Measurements from ENCODE around the gene TSPAN4.

Gene TSPAN4

DNA sequence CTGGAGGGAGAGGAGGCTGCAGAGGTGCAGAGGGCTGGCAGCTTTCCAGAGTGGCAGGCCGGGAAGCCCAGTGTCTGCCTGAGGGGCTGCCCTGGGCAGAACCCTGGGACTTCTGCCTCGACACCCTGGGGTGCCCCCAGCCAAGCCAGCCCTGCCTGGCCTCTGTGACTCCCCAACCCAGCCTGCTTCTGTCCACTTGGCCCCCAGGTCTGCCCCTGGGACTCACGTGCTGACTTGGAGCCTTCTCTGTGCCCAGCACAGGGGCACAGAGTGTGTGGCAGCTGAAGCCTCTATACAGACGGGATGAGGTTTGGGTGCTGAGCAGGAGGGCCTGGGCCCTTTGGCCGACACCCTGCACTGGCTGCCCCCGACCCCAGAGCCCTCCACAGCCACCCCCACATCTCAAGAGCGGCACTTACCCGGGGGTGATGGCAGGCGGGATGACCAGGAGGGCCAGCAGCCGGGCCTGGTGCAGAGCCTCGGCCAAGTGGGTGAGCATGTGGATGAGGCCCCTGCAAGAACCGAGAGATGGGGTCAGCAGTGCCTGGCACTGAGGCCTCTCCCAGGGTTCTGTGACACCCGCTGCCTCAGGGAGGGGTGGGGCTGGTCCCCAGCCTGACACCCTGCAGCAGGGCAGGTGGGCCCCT, 50.5 kb downstream of the TSPAN4 start:
- DNase-seq = no peak

- DNase-seq = no peak
Observed at GRCh38 chr11:894575-895201, 52.0 kb downstream of the TSPAN4 start.

DNA sequence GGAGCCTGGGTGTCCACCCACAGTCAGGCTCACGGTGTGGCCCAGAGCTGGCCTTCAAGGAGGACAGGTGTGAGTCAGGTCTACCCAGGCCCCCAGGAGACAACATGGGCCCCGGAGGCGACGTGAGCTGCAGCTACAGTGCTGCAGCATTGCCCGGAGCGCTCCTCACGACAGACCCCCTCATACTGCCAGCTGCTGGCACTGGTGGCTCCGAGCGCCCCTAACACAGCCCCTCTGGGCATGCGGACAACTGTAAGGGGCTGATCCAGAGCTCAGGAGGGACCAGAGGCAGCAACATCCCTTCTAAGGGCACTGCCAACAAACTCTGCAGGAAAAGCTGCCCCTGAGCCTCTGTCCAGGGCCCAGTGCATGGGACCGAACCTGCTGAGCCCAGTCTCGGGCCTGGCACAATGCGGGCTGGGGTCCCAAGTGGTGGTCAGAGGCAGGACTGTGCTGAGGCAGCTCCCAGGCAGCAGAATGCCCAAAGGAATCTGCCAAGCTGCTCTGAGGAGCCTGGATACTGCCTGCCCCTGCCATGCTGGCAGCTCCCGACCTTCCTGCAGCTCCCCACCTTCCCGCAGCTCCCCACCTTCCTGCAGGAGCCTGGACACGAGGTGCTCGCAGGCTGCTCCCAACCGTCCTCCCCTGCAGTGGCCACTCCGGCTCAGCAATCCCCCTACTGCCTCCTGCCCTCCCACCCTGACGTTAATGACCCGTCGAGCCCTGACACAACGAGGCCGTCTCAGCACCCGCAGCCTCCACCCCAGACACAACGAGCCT, 52.9 kb downstream of the TSPAN4 start:
- DNase-seq = no peak

GRCh38 chr11:897253-898142, 54.8 kb downstream of the TSPAN4 start:
- no peak for DNase-seq

DNA sequence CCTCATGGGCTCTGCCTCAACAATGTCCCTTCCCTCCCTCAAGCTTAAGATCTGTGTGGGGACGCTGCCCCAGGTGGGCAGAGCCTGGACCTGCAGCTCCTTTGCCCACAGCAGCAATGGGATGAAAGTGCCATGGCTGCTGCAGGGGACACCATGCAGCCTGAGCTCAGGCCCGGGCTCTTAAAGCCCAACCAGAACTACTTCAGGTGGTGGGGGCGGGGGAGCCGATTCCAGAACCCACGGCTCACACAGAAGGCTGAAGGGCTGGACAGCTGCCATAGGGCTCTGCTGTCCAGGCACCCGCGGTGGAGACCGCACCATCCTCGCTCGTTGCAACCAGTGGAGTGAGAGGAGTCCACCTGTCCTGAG, 55.5 kb downstream of the TSPAN4 start:
- no peak for DNase-seq

DNA sequence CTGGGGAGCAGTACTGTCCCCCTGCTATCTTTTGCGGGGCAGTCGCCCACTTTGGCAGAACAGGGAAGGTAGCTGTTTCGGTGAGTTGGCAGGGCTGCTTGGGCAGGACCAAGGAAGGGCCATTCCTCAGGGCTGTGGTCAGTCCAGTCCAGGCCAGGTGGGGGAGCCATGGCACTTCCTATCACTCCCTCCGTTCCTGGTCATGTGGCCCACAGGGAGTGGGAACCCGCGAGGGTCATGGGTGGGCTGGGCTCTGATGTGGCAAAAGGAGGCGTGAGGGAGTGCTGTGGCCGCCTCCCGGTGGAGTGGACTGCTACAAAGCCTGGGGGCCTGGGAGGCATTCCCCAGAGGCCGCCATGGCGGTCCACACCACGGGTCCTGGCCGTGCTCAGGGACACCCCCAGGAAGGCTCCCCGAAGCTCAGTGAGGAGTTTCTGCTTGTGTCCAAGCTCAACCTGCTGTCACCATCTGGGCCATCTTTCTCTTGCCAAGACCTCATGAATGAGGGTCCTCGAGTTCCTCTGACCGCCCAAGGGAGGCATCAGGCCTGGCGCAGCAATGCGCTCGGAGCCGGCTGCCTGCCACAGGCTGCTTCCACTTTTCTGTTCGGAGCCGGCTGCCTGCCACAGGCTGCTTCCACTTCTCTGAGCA, 56.0 kb downstream of the TSPAN4 start:
- no peak for DNase-seq

DNA sequence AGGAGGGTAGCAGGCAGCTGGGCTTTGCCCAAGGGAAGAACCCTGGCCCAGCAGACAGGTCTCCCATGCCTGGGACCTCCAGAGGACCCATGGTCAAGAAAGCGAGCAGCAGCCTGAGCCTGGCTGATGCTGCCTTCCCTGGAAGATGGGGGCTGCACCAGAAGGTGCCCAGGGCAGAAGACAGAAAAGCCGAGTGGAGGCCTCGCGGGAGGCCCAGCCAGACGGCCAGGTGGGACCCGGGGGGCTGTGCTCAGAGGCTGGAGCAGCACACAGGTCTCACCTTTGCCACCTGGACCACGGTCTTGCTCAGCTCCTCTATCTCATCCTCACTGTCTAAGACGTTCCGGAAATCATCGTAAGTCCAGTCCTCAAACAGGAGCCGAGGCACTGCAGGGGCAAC, 57.1 kb downstream of the TSPAN4 start:
- DNase-seq = no peak

GRCh38 chr11:900545-900944, 57.9 kb downstream of the TSPAN4 start:
- no peak for DNase-seq

GRCh38 chr11:901452-902061, 58.9 kb downstream of the TSPAN4 start:
- no peak for DNase-seq

DNA sequence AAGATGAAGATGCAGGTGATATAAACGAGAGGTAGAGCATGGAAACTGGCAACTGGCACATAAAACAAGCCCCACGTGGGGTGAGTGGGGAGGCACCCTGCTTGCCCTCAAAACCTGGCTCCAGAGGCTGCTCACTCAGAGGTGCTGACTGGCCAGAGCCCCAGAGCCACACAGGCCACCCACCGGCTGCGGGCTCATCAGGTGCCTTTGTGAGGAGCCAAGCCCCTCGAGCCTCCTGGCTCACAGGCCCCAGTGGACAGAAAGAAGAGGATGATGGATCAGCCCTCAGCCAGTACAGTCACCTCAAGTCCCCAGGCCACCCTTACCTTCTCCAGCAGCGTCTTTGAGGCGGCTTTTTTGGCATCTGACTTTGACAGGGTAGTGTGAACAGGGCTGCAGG, 61.7 kb downstream of the TSPAN4 start:
- no peak for DNase-seq

GRCh38 chr11:905952-906351, 63.3 kb downstream of the TSPAN4 start:
- DNase-seq = no peak

- DNase-seq = no peak
Observed at GRCh38 chr11:907668-908067, 65.0 kb downstream of the TSPAN4 start.

- DNase-seq = no peak
Observed at GRCh38 chr11:908273-908672, 65.6 kb downstream of the TSPAN4 start.

DNA sequence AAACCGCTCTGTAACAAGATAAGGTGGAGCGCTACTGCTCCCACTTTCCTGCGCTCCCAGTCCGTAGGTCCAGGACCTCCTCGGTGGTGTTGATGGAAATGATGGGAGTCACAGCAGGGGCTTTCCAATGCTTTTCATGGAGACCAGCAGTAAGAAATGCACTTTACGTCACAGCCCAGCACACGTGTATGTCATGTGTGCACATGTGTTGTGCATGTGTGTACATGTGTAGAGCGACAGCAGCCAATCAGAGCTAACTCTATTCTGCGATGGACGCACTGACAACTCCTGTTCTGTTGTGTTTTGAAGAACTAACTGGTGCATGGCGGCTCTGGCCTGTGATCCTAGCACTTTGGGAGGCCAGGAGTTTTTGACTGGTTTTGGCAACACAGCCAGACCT, 66.8 kb downstream of the TSPAN4 start:
- DNase-seq = no peak

- no peak for DNase-seq
Observed at GRCh38 chr11:910044-910588, 67.5 kb downstream of the TSPAN4 start.

GRCh38 chr11:910589-911030, 68.0 kb downstream of the TSPAN4 start, which contains the start of gene CHID1:
CHID1 (minus strand) TSS chr11:910810; CDS start chr11:904816, 5,994 bp downstream.
- DNase-seq = peak; percentile 77

DNA sequence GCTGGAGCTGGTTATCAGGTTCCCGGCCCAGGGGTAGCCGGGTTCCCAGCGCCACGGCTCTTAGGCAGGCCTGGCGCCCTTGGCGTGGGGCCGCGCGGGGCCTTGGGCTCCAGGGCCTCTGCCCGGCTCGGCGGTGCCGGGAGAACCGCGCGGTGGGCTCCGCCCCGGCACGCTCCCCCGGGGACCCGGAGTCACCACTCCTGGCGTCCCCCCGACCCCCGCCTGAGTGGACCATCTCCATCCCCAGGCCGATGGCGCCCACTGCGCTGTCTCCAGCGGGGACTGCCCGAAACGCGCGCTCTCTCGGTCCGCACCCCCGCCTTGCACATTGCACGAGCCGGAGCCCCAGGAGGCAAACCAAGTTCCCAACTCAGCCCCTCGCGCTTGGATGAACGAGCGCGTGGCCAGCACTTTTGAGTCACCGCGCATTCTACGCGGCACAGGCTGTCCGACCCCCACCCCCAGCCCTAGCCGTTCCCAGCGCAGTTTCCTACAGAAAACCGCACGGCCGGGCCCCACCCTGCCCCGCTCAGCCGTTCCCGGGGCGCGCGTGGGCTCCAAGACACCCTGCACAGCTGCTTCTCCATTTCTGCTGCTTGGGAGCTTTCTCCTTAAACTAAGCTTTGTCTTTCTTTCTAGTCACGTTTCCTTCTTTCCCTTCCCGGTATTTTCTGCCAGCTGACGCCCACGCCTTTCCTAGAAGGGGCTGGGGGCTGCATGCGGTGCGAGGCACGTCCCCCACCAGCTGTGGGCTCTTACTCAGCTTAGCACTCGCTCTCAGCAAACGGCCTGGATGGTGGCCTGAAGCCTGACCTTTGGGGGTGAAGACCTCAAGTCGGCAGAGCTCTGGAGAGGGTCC, 68.6 kb downstream of the TSPAN4 start:
- peak; percentile 20 for DNase-seq

- DNase-seq = no peak
Observed at GRCh38 chr11:911890-912219, 69.2 kb downstream of the TSPAN4 start.

DNA sequence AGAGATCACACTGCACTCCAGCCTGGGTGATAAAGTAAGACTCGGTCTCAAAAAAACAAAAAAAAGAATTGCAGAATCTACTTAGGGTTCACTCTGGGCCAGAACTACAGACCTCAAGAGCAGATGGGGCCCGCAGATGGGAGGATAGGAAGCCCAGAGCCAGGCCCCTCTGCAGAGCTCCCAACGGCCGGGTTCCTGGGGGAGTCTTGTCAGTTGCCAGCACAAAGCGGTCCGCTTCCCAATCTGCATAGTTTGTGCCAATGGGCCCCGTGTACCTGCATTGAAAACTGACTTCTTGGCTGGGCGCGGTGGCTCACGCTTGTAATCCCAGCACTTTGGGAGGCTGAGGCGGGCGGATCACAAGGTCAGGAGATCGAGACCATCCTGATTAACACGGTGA, 69.6 kb downstream of the TSPAN4 start:
- no peak for DNase-seq

DNA sequence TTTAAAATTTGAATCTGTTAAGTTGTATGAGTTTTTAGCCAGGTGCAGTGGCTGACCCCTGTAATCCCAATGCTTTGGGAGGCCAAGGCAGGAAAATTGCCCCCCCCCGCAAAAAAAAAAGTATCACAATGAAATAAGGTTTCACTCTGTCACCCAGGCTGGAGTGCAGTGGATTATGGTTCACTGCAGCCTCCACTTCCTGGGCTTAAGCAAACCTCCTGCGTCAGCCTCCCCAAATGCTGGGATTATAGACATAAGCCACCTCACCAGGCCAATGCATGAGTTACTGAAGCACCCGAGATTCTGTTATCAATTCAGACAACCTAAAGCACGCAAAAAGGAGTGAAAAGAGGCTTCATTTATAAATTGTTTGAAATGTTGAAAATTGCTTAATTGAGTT, 70.4 kb downstream of the TSPAN4 start:
- no peak for DNase-seq

DNA sequence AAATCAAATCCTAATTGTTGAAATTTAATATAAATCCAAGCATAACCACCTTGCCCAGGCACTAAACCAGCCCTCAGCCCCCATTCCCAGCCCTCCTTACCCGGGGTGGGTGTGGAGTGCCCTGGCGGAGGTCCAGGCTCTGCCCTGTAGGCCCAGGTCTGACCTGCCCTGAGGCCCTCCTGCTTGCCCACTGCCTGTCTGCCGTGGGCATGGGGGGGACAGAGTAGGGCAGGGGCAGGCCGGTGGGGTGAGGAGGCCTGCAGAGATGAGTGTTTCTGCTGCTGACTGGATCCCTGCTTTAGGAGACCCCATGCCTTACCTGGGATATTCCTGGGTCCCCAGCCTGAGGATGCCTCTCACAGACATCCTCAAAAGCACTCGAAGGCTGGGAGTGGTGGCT, 71.6 kb downstream of the TSPAN4 start:
- DNase-seq = no peak

Measured in activated CD4-positive, alpha-beta T cell treated with anti-CD3 and anti-CD28 coated beads for 1 hour (primary cell).